Neuron (in vitro differentiated cells): Measurements from ENCODE around the gene CEL.
A peak's percentile ranks its signal among the peaks of the same experiment; 100 is the strongest.

Experiments
- H2AFZ ChIP-seq: one replicate; pipeline ENCODE4 v1.6.1; 2013; ENCODE audit warnings: low read depth, mild to moderate bottlenecking, inconsistent platforms, low read length, moderate library complexity
- H3K27me3 ChIP-seq: one replicate; pipeline ENCODE4 v1.6.1; 2013; ENCODE audit warnings: low read length; ENCODE audit not compliant: insufficient read depth
- H3K36me3 ChIP-seq: one replicate; pipeline ENCODE4 v1.6.1; 2013; ENCODE audit warnings: low read length; ENCODE audit not compliant: insufficient read depth
- H3K4me1 ChIP-seq: one replicate; pipeline ENCODE4 v1.6.1; 2013; ENCODE audit warnings: low read length; ENCODE audit not compliant: insufficient read depth
- H3K4me3 ChIP-seq: 2 replicates; pipeline ENCODE4 v1.5.1; 2013; ENCODE audit warnings: mild to moderate bottlenecking, low read length, moderate library complexity
- H3K9me3 ChIP-seq: one replicate; pipeline ENCODE4 v1.6.1; 2013; ENCODE audit warnings: low read length

The CEL gene

DNA sequence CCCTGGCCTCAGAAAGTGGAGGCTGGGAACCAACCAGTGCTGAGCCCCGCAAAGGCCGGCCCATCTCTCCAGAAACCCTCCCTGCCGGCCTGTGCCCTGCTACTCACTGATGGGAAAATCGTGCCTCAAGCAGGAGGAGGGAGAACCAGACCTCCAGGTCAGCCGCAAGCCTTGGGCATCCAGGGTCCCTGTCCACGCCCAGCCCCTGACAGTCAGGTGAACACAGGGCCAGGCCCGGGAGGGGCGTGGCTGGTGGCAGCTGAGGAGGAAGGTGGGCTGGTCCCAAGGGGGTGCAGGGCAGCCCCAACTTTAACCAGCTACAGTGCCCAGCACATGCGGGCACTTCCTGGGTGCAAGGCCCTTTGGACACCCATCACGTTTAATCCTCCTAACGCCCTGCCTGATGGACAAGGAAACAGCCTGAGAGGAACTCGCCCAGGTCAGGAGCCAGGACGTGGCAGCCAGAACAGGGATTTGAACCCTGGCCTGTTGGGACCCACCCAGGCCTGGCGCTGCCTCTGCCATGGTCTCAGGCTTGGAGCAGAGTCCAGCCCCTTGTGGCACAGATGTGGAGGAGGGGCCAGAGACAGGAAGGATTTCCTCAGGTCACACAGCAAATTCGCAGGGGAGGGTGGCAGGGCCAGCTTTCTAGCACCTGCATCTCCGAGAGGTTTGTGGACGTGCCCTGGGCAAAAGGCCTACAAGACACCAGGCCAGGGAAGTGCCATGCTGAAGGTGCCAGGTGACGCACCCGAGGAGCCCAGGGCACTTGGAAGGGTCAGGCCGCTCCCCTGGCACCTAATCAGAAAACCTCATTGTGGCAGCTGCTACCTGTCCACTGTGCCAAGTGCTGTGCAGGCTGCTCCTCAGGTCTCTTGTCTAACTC lies 54.8 kb downstream of the CEL start:
- peaks cover 4% of the 10 kb centered on the region for H3K36me3 ChIP-seq
- H3K27me3 ChIP-seq, result no peaks in the 10 kb centered on the region
- no peaks in the 10 kb centered on the region for H3K9me3 ChIP-seq
- H3K4me1 ChIP-seq, result peaks cover 63% of the 10 kb centered on the region
- no peak overlapping the region for H3K4me3 ChIP-seq
- H2AFZ ChIP-seq, result no peak overlapping the region

DNA sequence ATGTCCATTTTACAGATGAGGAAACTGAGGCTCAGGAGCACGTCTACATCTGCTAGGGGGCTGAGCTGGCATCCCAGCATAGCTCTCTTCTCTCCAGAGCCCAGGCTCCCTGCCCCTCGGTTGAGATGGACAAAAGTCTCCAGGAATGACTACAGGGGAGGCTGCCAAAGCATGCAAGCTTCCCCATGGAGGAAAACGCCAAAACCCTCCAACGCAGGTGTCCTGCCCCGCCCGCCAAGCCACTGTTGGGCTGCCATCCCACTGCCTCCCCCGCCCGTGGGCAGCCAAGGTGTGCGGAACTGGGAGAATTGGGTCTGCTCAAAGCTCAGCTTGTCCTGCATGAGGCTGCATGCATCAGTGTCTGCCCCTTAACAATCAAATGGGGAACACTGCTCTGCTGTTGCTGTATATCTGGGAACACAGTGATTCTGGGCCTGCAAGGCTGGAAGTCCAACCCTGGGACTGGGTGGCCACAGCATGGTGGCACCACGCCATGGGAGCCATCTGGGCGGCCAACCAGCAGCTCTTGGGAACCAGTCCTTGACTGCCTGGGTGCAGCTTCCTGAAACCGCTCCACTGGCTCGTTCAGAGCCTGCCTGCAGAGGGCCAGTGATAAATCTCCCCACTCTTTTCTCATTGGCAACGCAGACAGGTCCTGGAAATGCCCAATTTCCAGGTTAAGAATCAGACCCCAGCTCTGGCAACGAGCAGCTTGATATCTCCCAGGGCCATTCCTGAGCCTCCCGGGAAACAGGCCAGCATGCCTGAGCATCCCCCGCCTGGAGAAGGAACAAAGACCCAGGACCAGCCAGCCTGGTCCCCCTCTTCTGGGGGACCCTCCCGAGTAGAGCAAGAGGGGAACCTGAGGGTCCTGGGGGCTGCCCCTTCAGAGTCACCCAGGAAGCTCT lies 55.7 kb downstream of the CEL start:
- no peak overlapping the region for H2AFZ ChIP-seq
- peaks cover 67% of the 10 kb centered on the region for H3K4me1 ChIP-seq
- no peak overlapping the region for H3K4me3 ChIP-seq
- no peaks in the 10 kb centered on the region for H3K27me3 ChIP-seq
- H3K36me3 ChIP-seq, result no peaks in the 10 kb centered on the region
- H3K9me3 ChIP-seq, result no peaks in the 10 kb centered on the region

DNA sequence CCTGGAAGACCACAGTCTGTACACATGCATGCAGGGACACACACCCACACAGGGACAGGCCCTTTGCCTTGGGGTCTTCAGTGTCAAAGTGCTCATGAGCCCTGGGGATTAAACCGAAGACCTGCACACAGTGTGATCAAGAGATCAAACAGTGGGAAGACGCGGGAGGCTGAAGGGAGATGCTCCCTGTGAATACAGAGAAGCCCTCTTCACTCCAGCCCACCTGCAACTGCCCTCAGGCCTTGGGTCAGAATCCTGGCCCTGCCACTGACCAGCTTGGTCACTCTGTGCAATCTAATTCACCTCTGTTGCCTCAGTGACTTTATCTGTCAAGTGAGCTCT lies 56.4 kb downstream of the CEL start:
- Histone ChIP-seq H3K9me3 (no peaks in the 10 kb centered on the region), H3K4me3 (no peak overlapping the region), H3K4me1 (peaks cover 69% of the 10 kb centered on the region), H3K36me3 (no peaks in the 10 kb centered on the region), H2AFZ (no peak overlapping the region), H3K27me3 (no peaks in the 10 kb centered on the region)

DNA sequence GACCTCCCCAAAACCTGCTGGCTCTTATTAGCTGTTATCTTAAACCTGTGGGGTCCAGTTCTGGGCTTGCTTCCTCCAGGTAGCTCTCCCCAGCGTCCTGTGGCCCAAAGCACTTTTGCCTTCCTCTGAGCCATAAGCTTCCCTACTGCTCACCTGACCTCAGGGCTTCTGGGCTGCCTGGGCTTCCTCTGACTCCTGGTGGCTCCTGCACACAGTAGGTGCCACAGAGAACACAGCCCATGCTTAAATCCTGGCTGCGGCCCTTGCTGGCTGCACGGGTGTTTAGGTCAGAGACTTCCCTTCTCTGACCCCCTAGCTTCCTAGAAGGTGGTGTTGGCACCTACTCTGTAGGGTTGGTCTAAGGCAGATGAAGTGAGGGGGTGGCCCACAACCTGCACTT lies 56.8 kb downstream of the CEL start:
- Histone ChIP-seq H3K27me3 (no peaks in the 10 kb centered on the region), H3K4me3 (no peak overlapping the region), H3K4me1 (peaks cover 69% of the 10 kb centered on the region), H3K36me3 (no peaks in the 10 kb centered on the region), H2AFZ (no peak overlapping the region), H3K9me3 (no peaks in the 10 kb centered on the region)

DNA sequence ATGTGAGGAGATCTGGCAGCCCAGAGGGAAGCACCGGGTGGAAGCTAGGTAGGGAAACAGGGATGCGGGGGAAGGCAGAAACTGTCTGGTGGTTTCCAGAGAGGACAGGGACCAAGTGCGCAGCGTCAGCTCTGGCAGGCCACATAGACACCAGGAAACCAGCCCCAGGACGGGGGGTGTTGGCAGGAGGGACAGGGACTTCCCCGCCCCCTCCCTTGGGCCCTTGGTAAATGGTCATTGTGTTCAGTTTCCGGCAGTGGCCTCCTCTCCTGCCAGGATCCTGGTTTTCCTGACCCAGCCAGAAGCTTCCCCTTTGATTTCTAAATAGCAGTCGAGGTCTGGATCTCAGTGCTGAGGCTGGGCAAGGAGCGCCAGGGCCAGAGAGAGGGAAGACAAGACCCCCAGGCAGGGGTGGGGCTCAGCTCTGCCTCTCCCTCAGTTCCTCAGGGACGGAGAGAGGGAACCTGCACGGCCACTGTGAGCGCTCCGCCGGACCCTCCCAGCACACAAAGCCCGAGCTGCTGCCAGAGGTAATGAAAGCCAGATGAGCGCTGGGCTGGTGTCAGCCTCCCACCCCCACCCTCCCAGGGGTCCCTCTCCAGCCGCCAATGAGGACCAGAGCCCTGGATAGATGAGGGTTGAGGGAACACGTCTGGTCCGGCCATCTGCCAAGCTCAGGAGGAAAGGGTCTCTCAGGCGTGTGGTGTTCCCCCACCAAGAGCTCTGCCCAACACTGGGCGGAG lies 57.5 kb downstream of the CEL start:
- Histone ChIP-seq H2AFZ (no peak overlapping the region), H3K4me3 (peak overlapping the region; percentile 63), H3K36me3 (no peaks in the 10 kb centered on the region), H3K27me3 (no peaks in the 10 kb centered on the region), H3K9me3 (no peaks in the 10 kb centered on the region), H3K4me1 (peaks cover 62% of the 10 kb centered on the region)

DNA sequence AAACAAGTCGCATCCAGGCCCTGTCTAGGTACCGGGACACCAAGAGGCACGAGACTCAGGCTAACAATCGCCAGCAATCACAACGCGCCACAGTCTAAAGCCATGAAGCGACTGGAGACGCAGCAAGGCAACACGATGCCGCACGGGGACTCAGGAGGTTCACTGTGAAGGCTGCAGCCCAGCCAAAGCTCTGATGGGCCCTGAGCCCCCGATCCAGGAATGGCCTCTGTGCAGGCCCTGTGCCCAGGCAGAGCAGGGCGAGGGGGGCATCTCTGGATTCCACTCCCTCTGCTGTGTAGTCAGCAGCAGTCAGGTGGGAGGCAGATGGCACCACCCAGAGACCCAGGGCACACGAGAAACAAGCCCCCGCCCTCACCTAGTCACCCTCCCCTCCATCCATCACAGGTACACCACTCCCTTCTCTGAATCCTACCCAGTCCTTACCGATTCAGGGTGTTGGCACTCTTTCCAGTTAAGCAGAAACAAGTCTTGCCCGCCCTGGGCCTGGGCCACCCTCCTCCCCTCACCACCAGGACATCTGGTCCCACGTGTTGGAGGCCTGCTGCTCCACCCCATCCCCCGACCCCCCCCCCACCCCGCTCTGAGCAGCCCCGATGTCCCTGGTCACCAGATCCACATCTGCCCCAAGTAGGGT lies 58.2 kb downstream of the CEL start:
- Histone ChIP-seq H3K36me3 (no peaks in the 10 kb centered on the region), H3K4me1 (peaks cover 59% of the 10 kb centered on the region), H3K9me3 (no peaks in the 10 kb centered on the region), H3K27me3 (no peaks in the 10 kb centered on the region), H2AFZ (no peak overlapping the region), H3K4me3 (peak overlapping the region; percentile 63)

DNA sequence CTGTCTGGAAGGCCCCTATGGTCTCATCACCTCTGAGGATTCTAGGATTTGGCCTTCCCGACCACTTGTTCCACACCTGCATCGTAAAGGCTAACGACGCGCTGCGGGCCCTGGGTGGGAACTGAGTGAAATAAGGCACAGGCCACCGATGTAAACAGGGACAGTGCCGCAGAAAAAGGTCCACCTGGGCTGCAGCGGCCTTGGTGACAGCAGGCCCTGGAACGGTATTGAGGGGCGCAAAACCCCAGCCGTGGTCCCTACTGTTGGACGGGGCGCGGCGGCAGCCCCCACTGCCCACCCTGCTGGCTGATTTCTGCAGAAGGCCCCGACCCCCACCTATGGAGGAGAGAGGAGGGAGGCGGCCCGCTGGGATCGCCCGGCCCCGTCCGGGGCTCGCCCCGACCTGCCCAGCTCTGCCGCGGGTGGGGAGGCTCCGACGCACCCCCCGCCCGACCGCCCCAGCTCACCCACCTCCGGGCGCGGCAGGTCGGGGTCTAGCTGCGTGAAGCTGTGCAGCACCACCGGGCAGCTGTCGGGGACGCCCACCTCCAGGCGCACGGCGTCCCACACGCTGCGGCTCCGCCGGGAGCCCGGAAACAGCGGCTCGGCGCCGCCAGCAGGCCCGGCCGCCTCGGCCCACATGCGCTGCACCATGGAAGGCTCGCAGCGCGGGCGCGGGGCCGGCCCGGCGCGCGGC lies 58.9 kb downstream of the CEL start:
- Histone ChIP-seq H3K9me3 (no peaks in the 10 kb centered on the region), H3K27me3 (no peaks in the 10 kb centered on the region), H3K4me3 (peak overlapping the region; percentile 63), H3K36me3 (no peaks in the 10 kb centered on the region), H3K4me1 (peaks cover 52% of the 10 kb centered on the region), H2AFZ (no peak overlapping the region)
